IMR-90 (cell line): ENCODE data around the gene PLEKHG4. TPM values are rescaled to one million over a fixed set of nuclear protein-coding genes. Genes with fewer than 3 reads are reported as not detected.

Experiments
- ATAC-seq: fragments of 200-7000 bp; cut with Tn5 transposase; 2 replicates; pipeline ENCODE4 v1.9.1; 2020; ENCODE audit warnings: low read depth, mild to moderate bottlenecking, moderate library complexity
- BruUV-seq: library from RNA; stranded (reverse); fragments of 400-500 nt; replicated peaks from 2 replicates; lab custom pipeline; 2021; lab: Mats Ljungman, UMichigan
- CTCF ChIA-PET: fragments of 300-600 bp; formaldehyde crosslinking; extraction: SDS; loops from one replicate; lab custom pipeline; 2021; ENCODE audit warnings: antibody characterized with exemption; lab: Yijun Ruan, JAX
- POLR2A ChIA-PET: fragments of 300-600 bp; sonication (Branson Sonifier 250); formaldehyde crosslinking; loops from one replicate; lab custom pipeline; 2022; ENCODE audit warnings: antibody characterized with exemption; ENCODE audit not compliant: unreplicated experiment; lab: Charles Lee
- DNase-seq: peaks from one replicate; pipeline ENCODE4 v3.0.0; 2013
- H2AFZ ChIP-seq: replicated peaks from 2 replicates; pipeline ENCODE3; 2013; ENCODE audit warnings: low read length, mild to moderate bottlenecking; ENCODE audit not compliant: poor library complexity
- H2AK5ac ChIP-seq: 2 replicates; pipeline ENCODE4 v1.6.1; 2013; ENCODE audit warnings: low read depth, low read length, inconsistent platforms
- H2AK9ac ChIP-seq: replicated peaks from 2 replicates; pipeline ENCODE3; 2013; ENCODE audit warnings: mild to moderate bottlenecking, low read depth, low read length, moderate library complexity; ENCODE audit not compliant: poor library complexity
- H2BK120ac ChIP-seq: 2 replicates; pipeline ENCODE4 v1.6.1; 2013; ENCODE audit warnings: low read depth, low read length, inconsistent platforms
- H2BK15ac ChIP-seq: 3 replicates; pipeline ENCODE4 v1.6.1; 2013; ENCODE audit warnings: low read depth, low read length, inconsistent platforms
- H2BK20ac ChIP-seq: 2 replicates; pipeline ENCODE4 v1.6.1; 2013; ENCODE audit warnings: low read depth, mild to moderate bottlenecking, inconsistent platforms, low read length, moderate library complexity
- H2BK5ac ChIP-seq: 2 replicates; pipeline ENCODE4 v1.6.1; 2013; ENCODE audit warnings: mild to moderate bottlenecking, low read depth, low read length, inconsistent platforms; ENCODE audit not compliant: poor library complexity, severe bottlenecking
- H3K14ac ChIP-seq: replicated peaks from 2 replicates; pipeline ENCODE4 v1.6.1; 2013; ENCODE audit warnings: low read depth, low read length, inconsistent platforms
- H3K18ac ChIP-seq: 2 replicates; pipeline ENCODE4 v1.6.1; 2013; ENCODE audit warnings: low read depth, low read length, control low read depth
- H3K23ac ChIP-seq: 2 replicates; pipeline ENCODE4 v1.6.1; 2013; ENCODE audit warnings: low read depth, low read length, inconsistent platforms
- H3K27ac ChIP-seq: 2 replicates; pipeline ENCODE4 v1.5.1; 2013; ENCODE audit warnings: mild to moderate bottlenecking, control low read depth, low read length; ENCODE audit not compliant: insufficient read depth
- H3K27me3 ChIP-seq: 2 replicates; pipeline ENCODE4 v1.6.1; 2013; ENCODE audit warnings: low read length; ENCODE audit not compliant: control insufficient read depth, insufficient read depth
- H3K36me3 ChIP-seq: 2 replicates; pipeline ENCODE4 v1.6.1; 2013; ENCODE audit warnings: low read length, mixed read lengths; ENCODE audit not compliant: control insufficient read depth, insufficient read depth
- H3K4ac ChIP-seq: 2 replicates; pipeline ENCODE4 v1.6.1; 2013; ENCODE audit warnings: low read depth, low read length, inconsistent platforms
- H3K4me1 ChIP-seq: 2 replicates; pipeline ENCODE4 v1.6.1; 2013; ENCODE audit warnings: low read length, mixed read lengths; ENCODE audit not compliant: control insufficient read depth, insufficient read depth
- H3K4me2 ChIP-seq: 2 replicates; pipeline ENCODE4 v1.6.1; 2013; ENCODE audit warnings: low read depth, mild to moderate bottlenecking, control low read depth, low read length, moderate library complexity
- H3K4me3 ChIP-seq: 2 replicates; pipeline ENCODE4 v1.5.1; 2013; ENCODE audit warnings: low read depth, mild to moderate bottlenecking, control low read depth, low read length, moderate library complexity; ENCODE audit not compliant: insufficient read depth
- H3K56ac ChIP-seq: 2 replicates; pipeline ENCODE4 v1.6.1; 2013; ENCODE audit warnings: low read length, inconsistent platforms; ENCODE audit not compliant: insufficient read depth; ENCODE audit errors: extremely low read depth
- H3K79me1 ChIP-seq, 2 experiments: 2 replicates each; pipeline ENCODE4 v1.6.1; 2013; ENCODE audit warnings: low read length in 2 of 2, inconsistent platforms in 1 of 2, low read depth in 1 of 2
- H3K9ac ChIP-seq: 2 replicates; pipeline ENCODE4 v1.6.1; 2013; ENCODE audit warnings: low read depth, low read length, control low read depth
- H3K9me1 ChIP-seq: 2 replicates; pipeline ENCODE4 v1.6.1; 2013; ENCODE audit warnings: low read length, inconsistent platforms; ENCODE audit not compliant: insufficient read depth
- H3K9me3 ChIP-seq: 2 replicates; pipeline ENCODE4 v1.6.1; 2013; ENCODE audit warnings: low read length; ENCODE audit not compliant: control insufficient read depth, insufficient read depth
- H4K20me1 ChIP-seq: 2 replicates; pipeline ENCODE4 v1.6.1; 2013; ENCODE audit warnings: low read length, inconsistent platforms; ENCODE audit not compliant: insufficient read depth
- H4K5ac ChIP-seq: 2 replicates; pipeline ENCODE4 v1.6.1; 2013; ENCODE audit warnings: mild to moderate bottlenecking, low read depth, low read length, control low read depth
- H4K8ac ChIP-seq, 2 experiments: 2 replicates each; pipeline ENCODE4 v1.6.1; 2013; ENCODE audit warnings: low read depth in 2 of 2, low read length in 2 of 2, control low read depth in 1 of 2, inconsistent platforms in 1 of 2
- H4K91ac ChIP-seq: 2 replicates; pipeline ENCODE4 v1.6.1; 2013; ENCODE audit warnings: low read depth, low read length, inconsistent platforms; ENCODE audit not compliant: insufficient read depth
- BHLHE40 ChIP-seq: fragments of 150-350 bp; IDR thresholded peaks from 2 replicates; pipeline ENCODE4 v1.6.1; 2016; ENCODE audit warnings: mild to moderate bottlenecking, low read depth, low read length
- CEBPB ChIP-seq: IDR thresholded peaks from 2 replicates; pipeline ENCODE4 v1.6.1; 2012; ENCODE audit warnings: low read depth, low read length, improper control_type of control experiment
- CHD1 ChIP-seq: IDR thresholded peaks from 2 replicates; pipeline ENCODE4 v1.6.1; 2012; ENCODE audit warnings: low read depth, low read length, improper control_type of control experiment
- CTCF ChIP-seq: conservative IDR thresholded peaks from 2 replicates; pipeline ENCODE4 v1.5.1; 2012; ENCODE audit warnings: mild to moderate bottlenecking, low read depth, low read length, improper control_type of control experiment
- MAFK ChIP-seq: IDR thresholded peaks from 2 replicates; pipeline ENCODE4 v1.6.1; 2012; ENCODE audit warnings: low read depth, low read length, improper control_type of control experiment
- MAZ ChIP-seq: IDR thresholded peaks from 2 replicates; pipeline ENCODE4 v1.6.1; 2012; ENCODE audit warnings: low read depth, mild to moderate bottlenecking, low read length, improper control_type of control experiment, moderate library complexity, borderline replicate concordance
- MXI1 ChIP-seq: IDR thresholded peaks from 2 replicates; pipeline ENCODE4 v1.6.1; 2012; ENCODE audit warnings: low read depth, mild to moderate bottlenecking, low read length, moderate library complexity, borderline replicate concordance
- NFE2L2 ChIP-seq: fragments of 150-350 bp; IDR thresholded peaks from 2 replicates; pipeline ENCODE4 v1.6.1; 2016; ENCODE audit warnings: low read depth, mild to moderate bottlenecking, low read length
- POLR2A ChIP-seq: IDR thresholded peaks from 2 replicates; pipeline ENCODE4 v1.6.1; 2012; ENCODE audit warnings: mild to moderate bottlenecking, low read depth, low read length
- RAD21 ChIP-seq: IDR thresholded peaks from 2 replicates; pipeline ENCODE4 v1.6.1; 2012; ENCODE audit warnings: low read length, improper control_type of control experiment
- RCOR1 ChIP-seq: IDR thresholded peaks from 2 replicates; pipeline ENCODE4 v1.6.1; 2012; ENCODE audit warnings: mild to moderate bottlenecking, low read length, improper control_type of control experiment; ENCODE audit not compliant: insufficient replicate concordance
- RFX5 ChIP-seq: IDR thresholded peaks from 2 replicates; pipeline ENCODE4 v1.8.0; 2012; ENCODE audit warnings: low read depth, mild to moderate bottlenecking, low read length, moderate library complexity
- SMC3 ChIP-seq: fragments of 150-350 bp; IDR thresholded peaks from 2 replicates; pipeline ENCODE4 v1.6.1; 2016; ENCODE audit warnings: low read depth, mild to moderate bottlenecking, antibody characterized with exemption, low read length, moderate library complexity
- WGBS, 2 experiments: methylation state at CpG; one replicate each; pipeline versions ENCODE4 v1.1.5 to v1.1.7; 2013; ENCODE audit warnings: missing lambda C conversion rate in 2 of 2; ENCODE audit not compliant: insufficient read length in 1 of 2; ENCODE audit errors: extremely low coverage in 2 of 2; 5-methylcytosine and 5-hydroxymethylcytosine counted together
- dilution Hi-C: fragments of 300-500 bp; cut with HindIII; formaldehyde crosslinking; loops from one replicate; pipeline ENCODE4 v1.14.3; 2018; ENCODE audit warnings: low sequenced_read_pairs; ENCODE audit not compliant: unreplicated experiment
- in situ Hi-C: fragments of 300-500 bp; cut with MboI; formaldehyde crosslinking; loops from 3 replicates; pipeline ENCODE4 v1.14.3; 2019; ENCODE audit warnings: low sequenced_read_pairs, inconsistent platforms, mixed read lengths
- intact Hi-C: fragments of 100-400 bp; cut with micrococcal nuclease; formaldehyde crosslinking; loops from 2 replicates; pipeline ENCODE4 v1.10.0; 2022
- polyA plus RNA-seq, 3 experiments: library from polyadenylated mRNA; depleted of rRNA; stranded (reverse); fragments of >200 nt; gene quantifications; 2 replicates each; pipeline ENCODE4 v1.2.3, GENCODE V29; 2012; ENCODE audit warnings: low replicate concordance in 1 of 3
- total RNA-seq: library from RNA; depleted of rRNA; stranded (reverse); fragments of >200 nt; gene quantifications from 2 replicates; pipeline ENCODE4 v1.2.3, GENCODE V29; 2012
- TF ChIP-seq, protein P1 (sequence below): fragments of 150-350 bp; IDR thresholded peaks from 2 replicates; pipeline ENCODE4 v1.6.1; 2017; ENCODE audit warnings: mild to moderate bottlenecking, antibody characterized with exemption, low read length, low read depth
- TF ChIP-seq, protein P2 (sequence below): fragments of 150-350 bp; IDR thresholded peaks from 2 replicates; pipeline ENCODE4 v1.6.1; 2016; ENCODE audit warnings: low read depth, mild to moderate bottlenecking, low read length, moderate library complexity, borderline replicate concordance

PLEKHG4 gene
- total and polyA plus RNA-seq, 2 of the 4 experiments (the other 2 are of a cell fraction): 14.0 to 50.7 TPM

GRCh38 chr16:67254801-67255552, 24.4 kb upstream of the PLEKHG4 start:
- ChIA-PET POLR2A (no interaction called here), CTCF (no interaction called here)
- Histone ChIP-seq H2AK5ac (no peak overlapping the region), H3K18ac (no peak overlapping the region), H3K9me3 (no peaks in the 10 kb centered on the region), H4K20me1 (no peaks in the 10 kb centered on the region), H2AFZ (no peak overlapping the region), H4K91ac (no peak overlapping the region), H3K27ac (no peak overlapping the region), H3K4me3 (no peak overlapping the region), H3K56ac (no peak overlapping the region), H3K9me1 (no peaks in the 10 kb centered on the region), H3K27me3 (no peaks in the 10 kb centered on the region), H3K4ac (no peak overlapping the region), H4K5ac (no peak overlapping the region), H2BK5ac (no peak overlapping the region), H3K4me2 (no peak overlapping the region), H2AK9ac (no peak overlapping the region), H2BK120ac (no peak overlapping the region), H3K14ac (no peak overlapping the region), H4K8ac (no peak overlapping the region), H3K36me3 (peaks cover 18% of the 10 kb centered on the region), H3K23ac (no peak overlapping the region), H3K9ac (no peak overlapping the region), H3K4me1 (peaks cover under 1% of the 10 kb centered on the region), H3K79me1 (peaks cover 0 to 3% of the 10 kb centered on the region in 2 experiments; a peak in 2 of 4 replicates), H2BK20ac (no peak overlapping the region), H2BK15ac (no peak overlapping the region)
- intact Hi-C loops (no loop called here), dilution Hi-C loops (no loop called here), in situ Hi-C loops (loop anchor here (10.0 kb wide), 1 partner anchor 200 kb away; no protein-coding TSS in a partner anchor)
- 92% methylated on average over 16 of the region's 18 CpGs; no CpG with 5 or more reads in 1 of the 2 experiments for WGBS, 2 experiments
- DNase-seq: no peak
- no peak for ATAC-seq
- BruUV-seq: no TSS peak
- TF ChIP-seq CTCF (no peak), NFE2L2 (no peak), CHD1 (no peak), POLR2A (no peak), SMC3 (no peak), MAZ (no peak), BHLHE40 (no peak), RCOR1 (no peak), MAFK (no peak), MXI1 (no peak), RFX5 (no peak), CEBPB (no peak), RAD21 (no peak)
- TF ChIP-seq, protein P1, sequence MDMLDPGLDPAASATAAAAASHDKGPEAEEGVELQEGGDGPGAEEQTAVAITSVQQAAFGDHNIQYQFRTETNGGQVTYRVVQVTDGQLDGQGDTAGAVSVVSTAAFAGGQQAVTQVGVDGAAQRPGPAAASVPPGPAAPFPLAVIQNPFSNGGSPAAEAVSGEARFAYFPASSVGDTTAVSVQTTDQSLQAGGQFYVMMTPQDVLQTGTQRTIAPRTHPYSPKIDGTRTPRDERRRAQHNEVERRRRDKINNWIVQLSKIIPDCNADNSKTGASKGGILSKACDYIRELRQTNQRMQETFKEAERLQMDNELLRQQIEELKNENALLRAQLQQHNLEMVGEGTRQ: no peak
- TF ChIP-seq, protein P2, sequence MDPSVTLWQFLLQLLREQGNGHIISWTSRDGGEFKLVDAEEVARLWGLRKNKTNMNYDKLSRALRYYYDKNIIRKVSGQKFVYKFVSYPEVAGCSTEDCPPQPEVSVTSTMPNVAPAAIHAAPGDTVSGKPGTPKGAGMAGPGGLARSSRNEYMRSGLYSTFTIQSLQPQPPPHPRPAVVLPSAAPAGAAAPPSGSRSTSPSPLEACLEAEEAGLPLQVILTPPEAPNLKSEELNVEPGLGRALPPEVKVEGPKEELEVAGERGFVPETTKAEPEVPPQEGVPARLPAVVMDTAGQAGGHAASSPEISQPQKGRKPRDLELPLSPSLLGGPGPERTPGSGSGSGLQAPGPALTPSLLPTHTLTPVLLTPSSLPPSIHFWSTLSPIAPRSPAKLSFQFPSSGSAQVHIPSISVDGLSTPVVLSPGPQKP: no peak
